GM21367 (cell line): ENCODE measurements around the gene ULBP2.
"Not testable (repeated sequence)": the region's sequence is repeated elsewhere in the genome, so short reads cannot be mapped to it uniquely, and the experiment has no call there.

Source experiments
- ATAC-seq: cut with Tn5 transposase; IDR thresholded peaks from one replicate; pipeline ENCODE4 v1.9.1; 2021; ENCODE audit not compliant: unreplicated experiment

The ULBP2 gene

DNA sequence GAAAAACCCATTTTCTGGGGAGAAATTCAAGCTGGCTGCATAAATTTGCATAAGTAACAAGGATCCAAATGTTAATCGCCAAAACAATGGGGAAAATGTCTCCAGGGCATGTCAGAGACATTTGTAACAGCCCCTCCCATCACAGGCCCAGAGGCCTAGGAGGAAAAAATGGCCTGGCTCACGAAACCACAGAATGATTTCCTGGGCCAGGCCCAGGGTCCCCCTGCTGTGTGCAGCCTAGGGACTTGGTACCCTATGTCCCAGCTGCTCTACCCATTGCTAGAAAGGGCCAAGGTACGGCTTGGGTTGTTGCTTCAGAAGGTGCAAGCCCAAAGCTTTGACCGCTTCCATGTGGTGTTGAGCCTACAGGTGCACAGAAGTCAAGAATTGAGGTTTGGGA, 33.3 kb upstream of the ULBP2 start:
- ATAC-seq = not testable (repeated sequence)

DNA sequence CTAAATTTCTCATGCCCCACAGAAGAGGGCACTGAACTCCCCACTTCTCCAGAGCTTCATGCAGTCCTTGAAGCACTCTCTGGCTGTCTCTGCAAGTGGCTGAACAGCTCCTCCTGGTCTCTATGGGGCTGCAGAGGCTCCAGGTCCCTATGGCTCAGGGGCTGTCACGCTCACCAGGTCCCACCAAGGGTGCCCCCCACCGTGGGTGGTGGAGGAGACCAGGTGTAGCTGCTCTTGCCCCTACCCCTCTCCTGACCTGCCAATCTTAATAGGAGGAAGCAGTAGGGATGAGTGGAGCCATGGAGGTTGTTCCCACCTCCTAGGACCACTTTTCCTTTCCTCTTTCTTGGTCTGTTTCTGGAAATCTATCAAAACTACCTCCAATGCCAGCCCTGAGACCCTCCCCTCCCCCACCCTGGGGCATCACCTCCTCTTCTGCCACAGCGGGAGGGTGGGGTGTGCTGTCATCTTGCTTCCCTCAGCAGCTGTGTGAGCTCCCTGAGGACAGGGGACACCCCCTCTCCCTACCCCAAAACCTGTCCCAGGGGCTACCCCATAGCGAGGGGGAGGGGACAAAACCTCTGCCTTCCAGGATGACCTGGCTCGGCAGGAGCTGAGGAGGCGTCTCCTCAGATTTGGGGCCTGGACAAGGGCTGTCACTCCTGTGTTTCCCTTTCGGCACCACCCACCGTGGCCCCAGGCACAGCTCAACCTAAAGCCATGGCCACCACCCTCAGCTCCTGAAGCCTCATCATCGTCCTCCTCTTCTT, 31.9 kb upstream of the ULBP2 start:
- ATAC-seq = no peak

DNA sequence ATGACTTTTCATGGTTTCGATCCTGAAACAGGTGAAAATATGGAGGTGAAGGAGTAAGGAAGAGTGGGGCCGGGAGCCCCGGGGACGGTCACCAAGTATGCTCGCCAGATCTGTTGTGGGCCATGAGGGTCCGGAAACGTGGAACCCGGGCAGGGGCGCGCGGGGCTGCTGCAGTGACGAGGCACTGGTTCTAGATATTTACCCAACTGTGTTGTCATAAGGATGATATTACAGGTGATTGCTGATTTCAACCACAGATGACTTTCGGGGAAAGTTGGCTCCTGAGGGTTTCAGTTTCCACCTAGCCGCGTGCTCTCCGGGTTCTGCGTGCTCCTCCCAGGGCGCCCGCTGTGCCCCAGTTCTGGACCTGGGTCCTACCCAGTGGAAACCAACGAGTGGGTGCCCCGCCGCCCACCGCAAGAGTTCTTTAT, 31.1 kb upstream of the ULBP2 start:
- no peak for ATAC-seq

DNA sequence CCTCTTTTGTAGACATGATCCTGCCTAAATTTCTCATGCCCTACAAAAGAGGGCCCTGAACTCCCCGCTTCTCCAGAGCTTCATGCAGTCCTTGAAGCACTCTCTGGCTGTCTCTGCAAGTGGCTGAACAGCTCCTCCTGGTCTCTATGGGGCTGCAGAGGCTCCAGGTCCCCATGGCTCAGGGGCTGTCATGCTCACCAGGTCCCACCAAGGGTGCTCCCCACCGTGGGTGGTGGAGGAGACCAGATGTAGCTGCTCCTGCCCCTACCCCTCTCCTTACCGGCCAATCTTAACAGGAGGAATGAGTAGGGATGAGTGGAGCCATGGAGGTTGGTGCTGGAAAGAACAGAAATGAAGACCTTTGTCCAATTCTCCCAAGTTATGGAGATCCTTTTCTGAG, 29.1 kb upstream of the ULBP2 start:
- not testable (repeated sequence) for ATAC-seq

DNA sequence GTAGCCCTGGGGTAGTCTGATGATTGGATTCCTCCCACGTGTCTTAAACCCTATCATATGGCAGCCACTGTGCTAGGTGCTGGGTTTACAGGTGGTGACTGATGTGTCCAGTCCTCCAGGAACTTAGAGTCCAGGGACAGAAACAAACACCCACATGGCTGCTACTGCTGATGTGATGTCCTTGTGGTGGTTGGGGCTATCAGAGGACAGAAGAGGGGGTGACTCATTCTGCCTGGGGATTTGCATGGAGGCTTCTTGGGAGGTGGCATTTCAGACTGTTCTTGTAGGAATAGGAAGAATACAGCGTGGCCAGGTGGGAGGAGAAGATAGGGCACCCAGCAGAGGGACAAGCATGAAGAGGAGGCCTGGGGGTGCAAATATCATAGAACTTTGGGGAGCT, 28.7 kb upstream of the ULBP2 start:
- ATAC-seq = no peak

DNA sequence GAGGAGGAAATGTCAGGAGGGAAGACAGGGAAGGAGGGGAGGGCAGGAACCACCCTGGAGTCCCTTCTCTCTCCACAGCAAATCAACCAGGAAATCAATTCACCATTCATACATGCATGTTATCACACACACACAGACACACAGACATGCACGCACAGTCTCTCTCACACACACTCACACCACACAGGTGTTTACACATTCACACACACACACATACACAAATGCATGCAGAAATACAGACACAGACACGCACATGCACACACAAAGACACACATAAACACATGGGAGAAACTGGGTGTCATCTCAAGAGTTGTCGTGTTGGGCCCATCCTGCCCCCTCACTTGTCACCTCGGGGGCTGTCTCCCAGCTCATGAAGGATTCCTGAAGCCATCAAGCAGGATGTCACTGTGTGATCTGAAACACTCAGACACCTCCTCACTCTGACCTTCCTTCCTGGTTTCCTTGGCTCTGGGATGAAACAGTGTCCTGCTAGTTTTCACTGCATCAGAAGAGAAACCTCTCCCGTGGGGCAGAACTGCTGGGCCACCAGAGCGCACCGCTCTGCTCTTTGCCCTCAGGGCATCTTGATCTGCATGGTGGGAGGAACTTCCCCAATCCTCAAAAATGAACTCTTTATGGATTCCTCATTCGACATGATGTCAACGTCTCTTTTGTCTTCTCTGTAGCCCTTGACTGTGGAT, 28.1 kb upstream of the ULBP2 start:
- ATAC-seq = no peak

DNA sequence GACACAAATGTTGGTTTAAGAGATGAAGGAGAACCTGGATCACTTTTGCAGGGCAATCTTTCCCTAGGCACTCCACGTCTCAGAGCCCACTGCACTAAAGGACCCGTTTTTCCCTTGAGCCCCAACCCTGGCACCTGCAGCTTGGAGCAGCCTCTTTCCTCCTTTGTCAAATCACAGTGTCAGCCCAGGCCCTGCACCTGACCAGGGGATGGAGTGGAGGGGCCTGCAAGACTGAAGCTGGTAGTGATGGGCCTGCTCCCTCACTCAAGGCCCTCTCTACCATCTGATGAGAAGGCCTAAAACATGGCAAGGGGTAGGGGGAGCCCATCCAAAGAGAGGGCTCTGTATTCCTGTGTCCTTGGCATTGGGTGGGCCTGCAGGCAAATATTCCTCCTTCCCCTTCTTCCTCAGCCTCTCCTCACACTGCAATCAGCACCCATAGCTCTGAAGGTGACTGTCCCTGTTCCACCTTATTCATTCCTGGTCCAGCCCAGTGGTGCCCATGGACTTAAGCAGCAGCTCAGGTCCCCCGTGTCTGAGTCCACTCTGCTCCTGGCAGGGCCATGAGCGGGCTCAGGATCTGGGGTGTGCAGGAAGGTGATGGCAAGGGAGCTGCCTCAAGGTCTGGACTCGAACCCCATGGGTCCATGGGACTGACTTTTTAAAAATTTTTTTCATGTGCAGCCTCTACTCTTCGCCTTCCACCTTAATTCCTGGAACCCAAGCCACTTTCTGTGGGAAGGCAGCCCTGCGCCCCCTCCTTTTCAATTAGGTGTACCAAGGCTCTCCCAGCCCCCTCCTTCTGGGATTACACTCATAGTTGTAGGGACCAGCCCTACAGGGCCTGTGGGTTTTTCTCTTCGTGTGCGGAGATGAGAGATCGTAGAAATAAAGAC, 25.6 kb upstream of the ULBP2 start:
- ATAC-seq = no peak

DNA sequence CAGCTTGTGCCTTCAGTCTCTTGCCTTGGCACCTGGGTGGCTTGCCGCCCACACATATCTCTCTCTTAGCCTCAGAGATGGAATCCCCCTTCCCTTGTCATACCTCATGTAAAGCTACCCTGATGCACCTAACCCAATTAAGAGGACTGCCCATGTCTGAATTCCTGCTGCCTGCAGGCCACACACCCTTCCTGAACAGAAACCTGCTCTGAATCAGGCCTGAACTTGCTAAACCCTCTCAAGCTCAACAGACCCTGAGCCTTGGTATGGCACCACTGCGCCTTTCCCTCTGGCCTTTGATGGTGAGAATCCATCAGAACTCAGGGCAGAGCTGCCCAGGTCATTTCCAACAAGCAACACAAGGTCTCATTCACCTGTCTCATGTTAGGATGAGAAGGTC, 24.1 kb upstream of the ULBP2 start:
- no peak for ATAC-seq

DNA sequence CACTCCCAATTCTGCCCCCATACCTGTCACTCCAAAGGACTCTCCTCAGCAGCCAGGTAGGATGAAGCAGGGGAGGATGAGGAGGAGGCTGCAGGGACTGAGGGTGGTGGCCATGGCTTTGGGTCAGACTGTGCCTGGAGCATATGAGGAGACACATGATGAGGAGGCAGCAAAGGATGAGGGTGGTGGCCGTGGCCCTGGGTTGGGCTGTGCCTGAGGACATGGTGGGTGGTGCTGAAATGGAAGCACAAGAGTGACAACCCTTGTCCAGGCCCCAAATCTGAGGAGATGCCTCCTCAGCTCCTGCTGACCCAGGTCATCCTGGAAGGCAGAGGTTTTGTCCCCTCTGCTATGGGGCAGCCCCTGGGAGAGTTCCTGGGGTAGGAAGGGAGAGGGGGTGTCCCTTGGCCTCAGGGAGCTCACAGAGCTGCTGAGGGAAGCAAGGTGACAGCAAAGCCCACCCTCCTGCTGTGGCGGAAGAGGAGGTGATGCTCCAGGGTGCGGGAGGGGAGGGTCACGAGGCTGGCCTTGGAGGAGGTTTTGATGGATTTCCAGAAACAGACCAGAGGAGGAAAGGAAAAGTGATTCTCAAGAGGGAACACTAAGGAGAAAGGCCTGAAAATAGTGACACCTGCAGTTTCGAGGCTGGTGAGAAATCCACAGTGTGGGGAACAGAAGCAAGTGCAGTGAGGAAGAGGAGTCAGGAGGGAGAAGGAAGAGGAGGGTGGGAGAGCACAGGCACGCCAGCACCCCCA, 23.5 kb upstream of the ULBP2 start:
- ATAC-seq = no peak

DNA sequence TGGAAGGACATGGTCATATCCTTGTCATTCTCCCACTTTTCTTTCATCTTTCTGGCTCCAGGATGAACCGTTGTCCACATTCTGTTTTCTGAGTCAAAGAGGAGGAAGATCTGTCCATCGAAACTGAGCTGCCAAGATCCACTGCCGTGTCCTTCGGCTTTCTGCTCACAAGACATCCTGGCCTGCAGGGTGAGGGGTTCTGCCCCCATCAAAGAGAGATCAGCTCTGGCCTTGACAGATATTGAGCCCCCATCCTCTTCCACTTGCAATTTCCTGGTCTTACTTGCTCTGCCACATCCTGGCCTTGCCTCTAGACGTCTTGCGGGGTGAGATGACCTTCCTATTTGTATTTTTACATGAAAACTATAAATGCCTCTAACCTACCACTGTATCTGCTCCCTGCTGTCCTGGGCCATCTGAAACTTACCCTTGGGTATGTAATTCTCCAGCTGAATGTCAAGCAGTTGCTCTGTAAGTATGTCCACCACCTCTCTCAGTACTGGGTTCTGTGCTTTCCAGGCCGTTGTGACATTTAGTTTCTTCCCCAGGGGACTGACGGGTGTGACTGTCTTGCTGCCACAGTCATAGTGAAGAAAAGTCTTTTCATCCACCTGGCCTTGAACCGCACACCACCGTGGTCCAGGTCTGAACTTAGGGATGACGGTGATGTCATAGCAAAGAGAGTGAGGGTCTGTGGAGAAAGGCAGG, 22.5 kb upstream of the ULBP2 start:
- ATAC-seq = not testable (repeated sequence)

DNA sequence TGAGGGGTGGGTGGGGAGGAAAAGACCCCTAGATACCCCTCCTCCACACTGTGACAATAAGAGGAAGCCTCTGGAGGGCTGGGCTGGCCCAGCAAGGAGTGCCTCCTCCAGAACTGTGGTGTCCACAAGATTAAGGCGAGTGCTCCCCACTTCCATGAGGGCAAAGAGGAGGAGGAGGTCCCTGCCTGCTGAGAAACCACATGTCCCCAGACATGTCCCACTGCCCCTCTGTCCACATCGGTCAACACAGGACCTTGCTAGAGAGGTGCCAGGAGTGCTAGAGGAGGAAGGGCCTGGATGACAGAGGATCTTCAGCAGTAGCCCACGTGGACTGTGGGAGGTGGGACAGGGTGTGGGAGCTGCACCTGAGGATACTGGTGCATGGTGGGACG, 22.0 kb upstream of the ULBP2 start:
- ATAC-seq = no peak

DNA sequence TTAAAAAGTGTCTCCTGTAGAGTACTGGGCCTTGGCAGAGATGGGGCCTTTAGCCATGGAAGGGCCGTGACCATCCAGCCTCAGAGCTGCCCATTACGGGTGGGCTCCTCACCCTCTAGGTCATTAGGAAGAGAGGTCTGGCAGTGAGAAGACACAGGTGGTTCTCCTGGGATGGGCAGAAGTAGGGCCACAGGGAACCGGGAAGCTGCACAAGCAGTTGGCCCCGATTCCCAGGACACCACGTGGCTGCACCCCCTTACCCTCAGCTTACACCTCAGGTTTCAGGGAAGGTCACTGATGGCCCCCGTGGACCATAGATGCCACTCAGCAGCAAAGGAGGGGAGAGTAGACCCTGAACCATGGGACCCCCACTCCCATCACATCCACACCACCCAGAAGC, 20.5 kb upstream of the ULBP2 start:
- ATAC-seq = no peak

DNA sequence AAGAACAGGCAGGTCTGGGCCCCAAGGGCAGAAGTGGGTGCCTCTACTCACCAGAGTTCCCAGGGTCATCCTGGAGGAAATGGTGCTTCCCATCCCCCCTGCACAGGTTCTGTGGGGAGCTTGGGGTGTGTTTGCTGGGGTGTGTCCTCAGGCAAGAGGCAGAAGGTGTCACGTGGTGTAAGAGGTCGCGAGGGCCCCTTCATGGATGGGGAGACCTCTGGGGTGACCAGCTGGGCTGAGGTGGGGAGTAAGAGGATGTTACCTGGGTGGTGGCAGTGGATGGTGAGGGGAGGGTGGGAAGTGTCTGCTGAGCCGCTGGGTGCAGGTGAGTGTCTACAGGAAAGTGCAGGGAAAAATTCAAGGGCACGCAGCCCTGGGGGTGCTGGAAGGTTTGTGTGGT, 19.7 kb upstream of the ULBP2 start:
- ATAC-seq = not testable (repeated sequence)

DNA sequence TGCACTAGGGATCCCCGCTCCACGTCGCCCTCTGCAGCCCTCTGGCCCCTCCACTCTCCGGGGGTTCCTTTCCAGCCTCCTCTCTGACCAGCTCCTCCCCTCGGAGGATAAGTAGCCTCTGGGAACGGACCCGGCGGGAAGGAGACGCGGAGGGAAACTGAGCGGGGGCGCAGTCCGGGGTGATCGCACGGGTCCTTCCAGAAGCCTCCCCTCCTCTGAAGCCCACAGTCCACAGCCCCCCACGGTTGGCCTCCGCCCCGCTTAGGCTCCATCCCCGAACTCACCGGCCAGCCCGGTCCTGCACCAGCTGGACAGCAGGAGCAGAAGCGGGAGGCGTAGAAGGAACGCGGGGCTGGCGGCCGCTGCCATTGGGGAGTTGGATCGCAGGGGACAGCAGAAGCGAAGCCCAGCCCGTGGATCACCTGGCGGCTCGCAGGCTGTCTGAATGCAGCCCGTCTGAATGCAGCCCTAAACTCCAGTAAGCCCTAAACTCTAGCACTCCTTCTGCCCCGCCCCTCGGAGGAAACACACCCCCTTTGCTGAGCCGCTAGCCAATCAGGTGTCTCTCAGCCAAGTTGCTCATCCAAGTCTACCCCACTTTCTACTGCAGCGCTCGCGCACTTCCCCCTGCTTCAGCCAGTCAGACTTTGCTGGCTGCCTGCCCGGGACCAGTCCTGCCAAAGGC, 19.0 kb upstream of the ULBP2 start, which contains the start of gene RAET1G:
Gene RAET1G (minus strand): TSS at position 480 of the 685 bp plus-strand sequence. CDS start 111 bp downstream, at position 369.
- ATAC-seq = no peak

DNA sequence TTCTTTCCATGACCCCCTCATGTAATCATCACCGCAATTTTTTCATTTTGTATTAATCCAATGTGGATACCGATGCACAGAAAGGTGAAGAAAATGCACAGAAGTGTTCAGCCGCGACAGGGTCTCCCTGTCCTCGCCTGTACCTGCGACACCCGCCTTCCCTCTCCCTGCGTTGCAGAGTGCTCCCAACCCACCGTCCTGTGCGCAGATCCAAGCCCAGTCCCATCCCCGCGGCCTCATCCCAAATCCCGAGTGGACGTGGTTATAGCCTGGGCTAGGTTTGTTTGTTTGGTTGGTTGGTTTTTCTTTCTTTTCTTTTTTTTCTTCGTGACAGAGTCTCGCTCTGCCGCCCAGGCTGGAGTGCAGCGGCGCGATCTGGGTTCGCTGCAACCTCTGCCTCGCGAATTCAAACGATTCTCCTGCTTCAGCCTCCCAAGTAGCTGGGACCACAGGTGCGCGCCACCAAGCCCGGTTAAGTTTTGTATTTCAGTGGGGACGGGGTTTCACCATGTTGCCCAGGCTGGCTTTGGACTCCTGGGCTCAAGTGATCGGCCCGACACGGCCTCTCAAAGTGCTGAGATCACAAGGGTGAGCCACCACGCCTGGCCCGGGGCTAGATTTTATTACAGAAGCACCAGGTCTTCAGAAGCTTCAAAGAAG, 18.4 kb upstream of the ULBP2 start:
- ATAC-seq = no peak

DNA sequence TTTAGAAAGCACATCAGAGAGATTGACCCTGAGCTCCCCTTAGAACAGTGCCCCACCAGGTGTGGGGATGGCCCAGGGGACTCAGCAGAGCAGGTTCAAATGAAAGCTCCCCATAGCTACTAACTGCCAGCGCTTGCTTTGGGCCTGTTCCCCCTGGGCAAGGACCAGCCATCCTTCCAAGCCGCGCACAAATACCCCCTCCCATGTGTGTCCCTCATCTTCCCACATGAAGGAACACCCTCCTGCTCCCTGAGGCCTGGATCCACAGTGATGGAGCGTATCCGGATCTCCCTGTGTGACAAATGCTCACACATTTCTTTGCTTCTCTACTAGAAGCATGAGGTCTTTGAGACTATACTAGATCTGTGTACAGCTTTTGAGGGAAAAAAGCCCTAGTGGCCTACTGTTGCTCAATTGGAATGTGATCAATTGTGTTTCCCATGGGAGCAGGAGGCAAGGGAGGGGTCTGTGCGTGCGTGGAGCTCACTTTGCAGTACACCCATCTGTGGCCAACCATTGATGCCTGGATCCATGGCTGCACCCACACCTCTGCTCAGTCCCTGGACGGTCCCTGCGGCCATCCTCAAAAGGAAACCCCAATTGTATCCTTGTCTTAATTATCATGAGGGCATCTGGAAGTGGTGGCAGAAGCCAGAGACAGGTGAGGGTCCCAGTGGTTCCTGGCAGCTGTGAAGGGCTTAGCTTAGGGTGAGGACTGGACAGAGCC, 17.4 kb upstream of the ULBP2 start:
- ATAC-seq = no peak

DNA sequence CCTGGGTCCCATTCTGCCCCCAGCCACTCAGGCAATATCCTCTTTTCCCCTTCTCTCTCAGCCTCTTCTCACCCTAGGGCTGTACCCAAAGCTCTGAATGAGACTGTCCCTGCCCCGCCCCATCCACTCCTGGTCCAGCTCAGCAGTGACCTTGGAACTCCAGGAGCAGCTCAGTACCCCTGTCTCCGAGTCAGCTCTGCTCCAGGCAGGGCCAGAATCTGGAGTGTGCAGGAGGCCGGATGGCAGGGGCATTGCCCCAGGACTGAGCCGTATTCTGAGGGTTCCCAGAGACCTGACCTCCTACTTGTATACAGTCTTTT, 16.9 kb upstream of the ULBP2 start:
- no peak for ATAC-seq

DNA sequence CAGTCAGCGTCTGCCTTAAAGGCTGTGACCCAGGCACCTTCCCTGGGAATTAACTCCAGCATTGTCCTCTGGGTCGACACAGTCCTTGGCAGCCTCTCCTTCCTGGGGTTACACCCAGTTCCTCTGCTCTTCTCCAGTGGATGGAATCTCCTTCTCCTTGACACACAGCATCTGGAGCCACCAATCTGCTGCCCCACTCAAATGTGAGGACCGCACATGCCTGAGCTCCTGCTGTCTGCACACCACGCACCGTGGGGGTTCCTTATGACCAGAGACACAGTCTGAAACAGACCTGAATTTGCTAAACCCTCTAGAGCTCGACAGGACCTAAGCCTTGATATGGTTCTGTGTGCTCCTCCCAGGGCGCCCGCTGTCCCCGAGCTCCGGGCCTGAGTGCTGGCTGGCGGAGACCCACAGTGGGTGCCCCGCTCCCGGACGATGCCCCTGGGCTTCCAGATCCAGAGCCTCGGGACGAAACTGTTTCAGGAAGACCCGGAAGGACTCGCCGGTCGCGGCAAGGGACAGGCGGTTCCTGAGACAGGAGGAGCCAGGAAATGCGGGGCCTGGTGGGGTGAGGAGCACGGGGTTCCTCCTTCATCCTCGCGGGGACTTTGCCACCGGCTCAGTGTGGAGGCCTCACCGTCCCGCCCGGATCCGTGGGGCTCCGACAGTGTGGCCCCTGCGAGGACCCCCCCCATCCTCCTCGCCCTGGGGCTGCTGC, 16.4 kb upstream of the ULBP2 start:
- no peak for ATAC-seq
